BJ (cell line): ENCODE data around the gene LACC1. TPM values are rescaled to one million over a fixed set of nuclear protein-coding genes. Genes with fewer than 3 reads are reported as not detected.

Experiments used
- CTCF ChIA-PET: fragments of 350-600 bp; formaldehyde crosslinking; extraction: SDS; loops from one replicate; lab custom pipeline; 2021; ENCODE audit warnings: antibody characterized with exemption, inconsistent platforms; lab: Yijun Ruan, JAX
- POLR2A ChIA-PET: fragments of 300-600 bp; sonication (Branson Sonifier 250); formaldehyde crosslinking; extraction: SDS; loops from one replicate; lab custom pipeline; 2021; ENCODE audit warnings: antibody characterized with exemption; lab: Charles Lee
- DNase-seq: peaks from one replicate; pipeline ENCODE4 v3.0.0-alpha.2; 2011; ENCODE audit warnings: low read depth
- H3K27me3 ChIP-seq: 2 replicates; pipeline ENCODE4 v1.6.0; 2011; ENCODE audit warnings: low read length; ENCODE audit not compliant: control insufficient read depth, insufficient read depth
- H3K36me3 ChIP-seq: 2 replicates; pipeline ENCODE4 v1.5.1; 2011; ENCODE audit warnings: low read length; ENCODE audit not compliant: control insufficient read depth, insufficient read depth
- H3K4me3 ChIP-seq: 2 replicates; pipeline ENCODE4 v1.5.1; 2011; ENCODE audit warnings: low read depth, mild to moderate bottlenecking, control low read depth, low read length
- polyA plus RNA-seq: library from polyadenylated mRNA; depleted of rRNA; stranded (reverse); fragments of >200 nt; gene quantifications from 2 replicates; pipeline ENCODE4 v1.2.3, GENCODE V29; 2011
- TF ChIP-seq, protein P1 (sequence below): IDR thresholded peaks from 2 replicates; pipeline ENCODE4 v1.5.1; 2011; ENCODE audit warnings: low read depth, mild to moderate bottlenecking, control low read depth, inconsistent platforms, low read length, moderate library complexity; ENCODE audit not compliant: insufficient read depth

The LACC1 gene
- polyA plus RNA-seq, 1 experiment: 3.6 TPM

GRCh38 chr13:43880926-43881325, 1.2 kb downstream of the LACC1 start:
- Histone ChIP-seq H3K27me3 (no peaks in the 10 kb centered on the region), H3K4me3 (no peak overlapping the region), H3K36me3 (no peaks in the 10 kb centered on the region)
- POLR2A ChIA-PET: no interaction called here
- TF ChIP-seq, protein P1, sequence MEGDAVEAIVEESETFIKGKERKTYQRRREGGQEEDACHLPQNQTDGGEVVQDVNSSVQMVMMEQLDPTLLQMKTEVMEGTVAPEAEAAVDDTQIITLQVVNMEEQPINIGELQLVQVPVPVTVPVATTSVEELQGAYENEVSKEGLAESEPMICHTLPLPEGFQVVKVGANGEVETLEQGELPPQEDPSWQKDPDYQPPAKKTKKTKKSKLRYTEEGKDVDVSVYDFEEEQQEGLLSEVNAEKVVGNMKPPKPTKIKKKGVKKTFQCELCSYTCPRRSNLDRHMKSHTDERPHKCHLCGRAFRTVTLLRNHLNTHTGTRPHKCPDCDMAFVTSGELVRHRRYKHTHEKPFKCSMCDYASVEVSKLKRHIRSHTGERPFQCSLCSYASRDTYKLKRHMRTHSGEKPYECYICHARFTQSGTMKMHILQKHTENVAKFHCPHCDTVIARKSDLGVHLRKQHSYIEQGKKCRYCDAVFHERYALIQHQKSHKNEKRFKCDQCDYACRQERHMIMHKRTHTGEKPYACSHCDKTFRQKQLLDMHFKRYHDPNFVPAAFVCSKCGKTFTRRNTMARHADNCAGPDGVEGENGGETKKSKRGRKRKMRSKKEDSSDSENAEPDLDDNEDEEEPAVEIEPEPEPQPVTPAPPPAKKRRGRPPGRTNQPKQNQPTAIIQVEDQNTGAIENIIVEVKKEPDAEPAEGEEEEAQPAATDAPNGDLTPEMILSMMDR: no peak
- CTCF ChIA-PET: interaction anchor here (0.6 kb wide), 1 partner anchor 675 kb away, joined by 3 read pairs; no protein-coding TSS in a partner anchor
- DNase-seq: no peak

DNA sequence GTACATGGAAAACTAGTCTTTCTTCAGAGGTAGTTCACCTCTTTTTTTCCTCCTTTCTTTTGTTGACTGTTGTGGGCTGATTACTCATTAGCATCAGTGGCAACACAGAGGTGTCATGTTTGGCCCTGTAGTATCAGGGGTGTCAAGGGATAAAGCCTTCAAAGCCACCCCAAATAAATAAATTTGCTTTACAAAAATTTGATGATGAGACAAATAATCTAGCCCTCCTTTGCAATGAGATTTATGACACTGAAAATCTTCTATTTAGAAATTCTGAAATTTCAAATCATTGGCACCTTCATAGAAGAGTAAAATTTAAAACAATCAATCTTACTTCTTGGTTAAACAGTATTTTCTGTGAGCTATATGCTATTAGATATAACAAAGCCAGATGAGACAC, 1.9 kb downstream of the LACC1 start:
- TF ChIP-seq, protein P1: no peak
- H3K27me3 ChIP-seq: no peaks in the 10 kb centered on the region
- ChIA-PET CTCF (no interaction called here), POLR2A (no interaction called here)
- H3K4me3 ChIP-seq: no peak overlapping the region
- DNase-seq: no peak
- H3K36me3 ChIP-seq: no peaks in the 10 kb centered on the region

- Histone ChIP-seq H3K27me3 (no peaks in the 10 kb centered on the region), H3K36me3 (no peaks in the 10 kb centered on the region), H3K4me3 (no peak overlapping the region)
- POLR2A ChIA-PET: no interaction called here
- DNase-seq: no peak
- TF ChIP-seq, protein P1: no peak
- CTCF ChIA-PET: interaction anchor here (1.3 to 1.4 kb wide), 2 partner anchors 11 to 87 kb away, joined by 3 to 4 read pairs; no protein-coding TSS in a partner anchor
Observed at GRCh38 chr13:43883631-43884030, 3.9 kb downstream of the LACC1 start.

DNA sequence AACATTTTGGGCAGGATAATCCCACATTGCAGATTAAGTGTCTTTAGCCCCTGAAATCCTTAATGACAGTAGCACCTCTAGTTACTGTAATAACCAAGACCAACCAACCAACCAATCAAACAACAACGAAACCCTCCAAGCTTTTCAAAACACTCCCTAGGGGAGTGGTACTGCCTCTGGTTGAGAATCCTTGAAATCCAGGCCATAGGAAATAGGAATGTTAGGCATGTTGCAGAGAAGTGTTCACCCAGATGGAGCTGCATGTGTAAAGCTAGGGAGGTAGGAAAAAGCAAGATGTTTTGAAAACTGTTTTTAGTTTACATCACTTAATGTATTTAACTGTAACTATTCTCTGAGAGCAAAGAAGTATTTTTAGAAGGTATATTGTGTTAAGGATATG, 4.5 kb downstream of the LACC1 start:
- no peaks in the 10 kb centered on the region for H3K27me3 ChIP-seq
- CTCF ChIA-PET: interaction anchor here (1.3 to 1.4 kb wide), 2 partner anchors 10 to 88 kb away, joined by 3 to 4 read pairs; no protein-coding TSS in a partner anchor
- POLR2A ChIA-PET: no interaction called here
- no peak overlapping the region for H3K4me3 ChIP-seq
- TF ChIP-seq, protein P1: no peak
- no peak for DNase-seq
- H3K36me3 ChIP-seq: no peaks in the 10 kb centered on the region

- H3K4me3 ChIP-seq: no peak overlapping the region
- ChIA-PET POLR2A (no interaction called here), CTCF (interaction anchor here (1.4 kb wide), 1 partner anchor 10 kb away, joined by 4 read pairs; no protein-coding TSS in a partner anchor)
- DNase-seq: no peak
- TF ChIP-seq, protein P1: peak; percentile 5; the same call in 1 of the 2 replicates
- peaks cover 1% of the 10 kb centered on the region; the same call in 1 of the 2 replicates for H3K36me3 ChIP-seq
- no peaks in the 10 kb centered on the region for H3K27me3 ChIP-seq
Observed at GRCh38 chr13:43894438-43894837, 14.7 kb downstream of the LACC1 start.
